IMR-90 (cell line): Measurements from ENCODE around the gene TAAR5. TPM values are rescaled to one million over a fixed set of nuclear protein-coding genes. Genes with fewer than 3 reads are reported as not detected.
"Not testable (repeated sequence)": the region's sequence is repeated elsewhere in the genome, so short reads cannot be mapped to it uniquely, and the experiment has no call there.

ENCODE experiments used
- ATAC-seq: fragments of 200-7000 bp; cut with Tn5 transposase; 2 replicates; pipeline ENCODE4 v1.9.1; 2020; ENCODE audit warnings: low read depth, mild to moderate bottlenecking, moderate library complexity
- BruUV-seq: library from RNA; stranded (reverse); fragments of 400-500 nt; replicated peaks from 2 replicates; lab custom pipeline; 2021; lab: Mats Ljungman, UMichigan
- CTCF ChIA-PET: fragments of 300-600 bp; formaldehyde crosslinking; extraction: SDS; loops from one replicate; lab custom pipeline; 2021; ENCODE audit warnings: antibody characterized with exemption; lab: Yijun Ruan, JAX
- POLR2A ChIA-PET: fragments of 300-600 bp; sonication (Branson Sonifier 250); formaldehyde crosslinking; loops from one replicate; lab custom pipeline; 2022; ENCODE audit warnings: antibody characterized with exemption; ENCODE audit not compliant: unreplicated experiment; lab: Charles Lee
- DNase-seq: peaks from one replicate; pipeline ENCODE4 v3.0.0; 2013
- H2AFZ ChIP-seq: replicated peaks from 2 replicates; pipeline ENCODE3; 2013; ENCODE audit warnings: low read length, mild to moderate bottlenecking; ENCODE audit not compliant: poor library complexity
- H2AK5ac ChIP-seq: 2 replicates; pipeline ENCODE4 v1.6.1; 2013; ENCODE audit warnings: low read depth, low read length, inconsistent platforms
- H2AK9ac ChIP-seq: replicated peaks from 2 replicates; pipeline ENCODE3; 2013; ENCODE audit warnings: mild to moderate bottlenecking, low read depth, low read length, moderate library complexity; ENCODE audit not compliant: poor library complexity
- H2BK120ac ChIP-seq: 2 replicates; pipeline ENCODE4 v1.6.1; 2013; ENCODE audit warnings: low read depth, low read length, inconsistent platforms
- H2BK15ac ChIP-seq: 3 replicates; pipeline ENCODE4 v1.6.1; 2013; ENCODE audit warnings: low read depth, low read length, inconsistent platforms
- H2BK20ac ChIP-seq: 2 replicates; pipeline ENCODE4 v1.6.1; 2013; ENCODE audit warnings: low read depth, mild to moderate bottlenecking, inconsistent platforms, low read length, moderate library complexity
- H2BK5ac ChIP-seq: 2 replicates; pipeline ENCODE4 v1.6.1; 2013; ENCODE audit warnings: mild to moderate bottlenecking, low read depth, low read length, inconsistent platforms; ENCODE audit not compliant: poor library complexity, severe bottlenecking
- H3K14ac ChIP-seq: replicated peaks from 2 replicates; pipeline ENCODE4 v1.6.1; 2013; ENCODE audit warnings: low read depth, low read length, inconsistent platforms
- H3K18ac ChIP-seq: 2 replicates; pipeline ENCODE4 v1.6.1; 2013; ENCODE audit warnings: low read depth, low read length, control low read depth
- H3K23ac ChIP-seq: 2 replicates; pipeline ENCODE4 v1.6.1; 2013; ENCODE audit warnings: low read depth, low read length, inconsistent platforms
- H3K27ac ChIP-seq: 2 replicates; pipeline ENCODE4 v1.5.1; 2013; ENCODE audit warnings: mild to moderate bottlenecking, control low read depth, low read length; ENCODE audit not compliant: insufficient read depth
- H3K27me3 ChIP-seq: 2 replicates; pipeline ENCODE4 v1.6.1; 2013; ENCODE audit warnings: low read length; ENCODE audit not compliant: control insufficient read depth, insufficient read depth
- H3K36me3 ChIP-seq: 2 replicates; pipeline ENCODE4 v1.6.1; 2013; ENCODE audit warnings: low read length, mixed read lengths; ENCODE audit not compliant: control insufficient read depth, insufficient read depth
- H3K4ac ChIP-seq: 2 replicates; pipeline ENCODE4 v1.6.1; 2013; ENCODE audit warnings: low read depth, low read length, inconsistent platforms
- H3K4me1 ChIP-seq: 2 replicates; pipeline ENCODE4 v1.6.1; 2013; ENCODE audit warnings: low read length, mixed read lengths; ENCODE audit not compliant: control insufficient read depth, insufficient read depth
- H3K4me2 ChIP-seq: 2 replicates; pipeline ENCODE4 v1.6.1; 2013; ENCODE audit warnings: low read depth, mild to moderate bottlenecking, control low read depth, low read length, moderate library complexity
- H3K4me3 ChIP-seq: 2 replicates; pipeline ENCODE4 v1.5.1; 2013; ENCODE audit warnings: low read depth, mild to moderate bottlenecking, control low read depth, low read length, moderate library complexity; ENCODE audit not compliant: insufficient read depth
- H3K56ac ChIP-seq: 2 replicates; pipeline ENCODE4 v1.6.1; 2013; ENCODE audit warnings: low read length, inconsistent platforms; ENCODE audit not compliant: insufficient read depth; ENCODE audit errors: extremely low read depth
- H3K79me1 ChIP-seq, 2 experiments: 2 replicates each; pipeline ENCODE4 v1.6.1; 2013; ENCODE audit warnings: low read length in 2 of 2, inconsistent platforms in 1 of 2, low read depth in 1 of 2
- H3K9ac ChIP-seq: 2 replicates; pipeline ENCODE4 v1.6.1; 2013; ENCODE audit warnings: low read depth, low read length, control low read depth
- H3K9me1 ChIP-seq: 2 replicates; pipeline ENCODE4 v1.6.1; 2013; ENCODE audit warnings: low read length, inconsistent platforms; ENCODE audit not compliant: insufficient read depth
- H3K9me3 ChIP-seq: 2 replicates; pipeline ENCODE4 v1.6.1; 2013; ENCODE audit warnings: low read length; ENCODE audit not compliant: control insufficient read depth, insufficient read depth
- H4K20me1 ChIP-seq: 2 replicates; pipeline ENCODE4 v1.6.1; 2013; ENCODE audit warnings: low read length, inconsistent platforms; ENCODE audit not compliant: insufficient read depth
- H4K5ac ChIP-seq: 2 replicates; pipeline ENCODE4 v1.6.1; 2013; ENCODE audit warnings: mild to moderate bottlenecking, low read depth, low read length, control low read depth
- H4K8ac ChIP-seq, 2 experiments: 2 replicates each; pipeline ENCODE4 v1.6.1; 2013; ENCODE audit warnings: low read depth in 2 of 2, low read length in 2 of 2, control low read depth in 1 of 2, inconsistent platforms in 1 of 2
- H4K91ac ChIP-seq: 2 replicates; pipeline ENCODE4 v1.6.1; 2013; ENCODE audit warnings: low read depth, low read length, inconsistent platforms; ENCODE audit not compliant: insufficient read depth
- CEBPB ChIP-seq: IDR thresholded peaks from 2 replicates; pipeline ENCODE4 v1.6.1; 2012; ENCODE audit warnings: low read depth, low read length, improper control_type of control experiment
- NFE2L2 ChIP-seq: fragments of 150-350 bp; IDR thresholded peaks from 2 replicates; pipeline ENCODE4 v1.6.1; 2016; ENCODE audit warnings: low read depth, mild to moderate bottlenecking, low read length
- SMC3 ChIP-seq: fragments of 150-350 bp; IDR thresholded peaks from 2 replicates; pipeline ENCODE4 v1.6.1; 2016; ENCODE audit warnings: low read depth, mild to moderate bottlenecking, antibody characterized with exemption, low read length, moderate library complexity
- WGBS, 2 experiments: methylation state at CpG; one replicate each; pipeline versions ENCODE4 v1.1.5 to v1.1.7; 2013; ENCODE audit warnings: missing lambda C conversion rate in 2 of 2; ENCODE audit not compliant: insufficient read length in 1 of 2; ENCODE audit errors: extremely low coverage in 2 of 2; 5-methylcytosine and 5-hydroxymethylcytosine counted together
- dilution Hi-C: fragments of 300-500 bp; cut with HindIII; formaldehyde crosslinking; loops from one replicate; pipeline ENCODE4 v1.14.3; 2018; ENCODE audit warnings: low sequenced_read_pairs; ENCODE audit not compliant: unreplicated experiment
- in situ Hi-C: fragments of 300-500 bp; cut with MboI; formaldehyde crosslinking; loops from 3 replicates; pipeline ENCODE4 v1.14.3; 2019; ENCODE audit warnings: low sequenced_read_pairs, inconsistent platforms, mixed read lengths
- intact Hi-C: fragments of 100-400 bp; cut with micrococcal nuclease; formaldehyde crosslinking; loops from 2 replicates; pipeline ENCODE4 v1.10.0; 2022
- polyA plus RNA-seq, 3 experiments: library from polyadenylated mRNA; depleted of rRNA; stranded (reverse); fragments of >200 nt; gene quantifications; 2 replicates each; pipeline ENCODE4 v1.2.3, GENCODE V29; 2012; ENCODE audit warnings: low replicate concordance in 1 of 3
- total RNA-seq: library from RNA; depleted of rRNA; stranded (reverse); fragments of >200 nt; gene quantifications from 2 replicates; pipeline ENCODE4 v1.2.3, GENCODE V29; 2012

The TAAR5 gene
- total and polyA plus RNA-seq, 2 of the 4 experiments (the other 2 are of a cell fraction): not detected

DNA sequence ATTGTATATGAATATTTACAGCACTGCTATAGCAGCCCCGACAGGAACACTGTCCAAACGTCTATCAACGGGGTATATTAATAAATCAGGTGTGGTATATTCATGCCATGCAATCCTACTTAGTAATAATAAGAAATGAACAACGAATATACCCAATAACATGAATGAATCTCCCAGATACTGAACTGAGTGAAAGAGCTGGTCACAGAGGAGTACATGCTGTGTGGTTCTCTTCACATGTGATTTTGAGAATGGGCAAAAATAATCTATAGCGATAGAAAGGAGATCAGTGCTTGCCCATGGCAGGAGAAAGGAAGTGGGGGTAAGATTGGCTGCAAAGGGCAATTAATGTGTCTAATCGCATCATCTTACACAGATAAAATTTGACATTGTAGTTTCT is 23.1 kb downstream of the TAAR5 start:
- Histone ChIP-seq H4K20me1 (no peaks in the 10 kb centered on the region), H2BK20ac (no peak overlapping the region), H2AK5ac (no peak overlapping the region), H3K4ac (no peak overlapping the region), H3K4me3 (no peak overlapping the region), H3K36me3 (no peaks in the 10 kb centered on the region), H3K18ac (no peak overlapping the region), H3K9me1 (no peaks in the 10 kb centered on the region), H2AK9ac (no peak overlapping the region), H2BK120ac (no peak overlapping the region), H3K79me1 (no peaks in the 10 kb centered on the region), H2BK15ac (no peak overlapping the region), H3K14ac (no peak overlapping the region), H4K8ac (no peak overlapping the region), H2AFZ (no peak overlapping the region), H3K4me1 (no peaks in the 10 kb centered on the region), H3K9ac (no peak overlapping the region), H3K27ac (no peak overlapping the region), H4K91ac (no peak overlapping the region), H3K9me3 (no peaks in the 10 kb centered on the region), H3K27me3 (peaks cover 39% of the 10 kb centered on the region), H3K56ac (no peak overlapping the region), H2BK5ac (no peak overlapping the region), H3K4me2 (no peak overlapping the region), H3K23ac (no peak overlapping the region), H4K5ac (no peak overlapping the region)
- TF ChIP-seq NFE2L2 (no peak), CEBPB (no peak), SMC3 (no peak)
- CTCF ChIA-PET: no interaction called here
- in situ Hi-C loops: no loop called here
- DNase-seq: no peak
- POLR2A ChIA-PET: no interaction called here
- intact Hi-C loops: no loop called here
- ATAC-seq: no peak
- no TSS peak for BruUV-seq
- WGBS, 2 experiments: no CpG with 5 or more reads among the region's 6 CpGs
- dilution Hi-C loops: no loop called here

GRCh38 chr6:132560087-132560486 is 29.5 kb downstream of the TAAR5 start:
- H3K23ac ChIP-seq, H3K4me3 ChIP-seq, H3K4me1 ChIP-seq, H2BK120ac ChIP-seq, H4K8ac ChIP-seq, H3K18ac ChIP-seq, H3K9me1 ChIP-seq, H2AFZ ChIP-seq, H2BK15ac ChIP-seq, ATAC-seq, H3K79me1 ChIP-seq, DNase-seq, CTCF ChIA-PET, H3K36me3 ChIP-seq, intact Hi-C loops, H2BK5ac ChIP-seq, H3K4me2 ChIP-seq, H2AK9ac ChIP-seq, H2AK5ac ChIP-seq, H3K14ac ChIP-seq, H4K5ac ChIP-seq, H4K20me1 ChIP-seq, H3K9ac ChIP-seq, H4K91ac ChIP-seq, H2BK20ac ChIP-seq, POLR2A ChIA-PET, H3K27ac ChIP-seq, H3K9me3 ChIP-seq, dilution Hi-C loops, in situ Hi-C loops, H3K56ac ChIP-seq, H3K4ac ChIP-seq, BruUV-seq: not testable (repeated sequence)
- no CpG with 5 or more reads among the region's 3 CpGs for WGBS, 2 experiments
- H3K27me3 ChIP-seq: peaks cover 17% of the 10 kb centered on the region
